Colonic mucosa (tissue), 4 donors: Measurements from ENCODE around the gene CD274. TPM values are rescaled to one million over a fixed set of nuclear protein-coding genes. Genes with fewer than 3 reads are reported as not detected.
A peak's percentile ranks its signal among the peaks of the same experiment; 100 is the strongest.
"Not testable (repeated sequence)": the region's sequence is repeated elsewhere in the genome, so short reads cannot be mapped to it uniquely, and the experiment has no call there.

Experiments
- DNase-seq: peaks from one replicate; pipeline ENCODE4 v3.0.0-alpha.2; 2020
- H3K27ac ChIP-seq: fragments of 200-600 bp; one replicate; pipeline ENCODE4 v1.8.0; 2021
- H3K27me3 ChIP-seq: fragments of 200-600 bp; one replicate; pipeline ENCODE4 v1.8.0; 2021
- H3K36me3 ChIP-seq: fragments of 200-600 bp; one replicate; pipeline ENCODE4 v1.8.0; 2021
- H3K4me1 ChIP-seq: fragments of 200-600 bp; one replicate; pipeline ENCODE4 v1.8.0; 2021; ENCODE audit warnings: mild to moderate bottlenecking
- H3K4me3 ChIP-seq: fragments of 200-600 bp; one replicate; pipeline ENCODE4 v1.8.0; 2021
- H3K9ac ChIP-seq, 2 donors: one replicate each; pipeline ENCODE4 v1.7.0; 2013; ENCODE audit warnings: control low read depth in 2 of 2, low read depth in 2 of 2, low read length in 2 of 2
- H3K9me3 ChIP-seq: fragments of 200-600 bp; one replicate; pipeline ENCODE4 v1.8.0; 2021
- CTCF ChIP-seq: fragments of 200-600 bp; IDR thresholded peaks from one replicate; pipeline ENCODE4 v1.8.0; 2022; ENCODE audit warnings: antibody characterized with exemption, mild to moderate bottlenecking
- intact Hi-C: fragments of 100-400 bp; cut with DNase I; formaldehyde crosslinking; loops from one replicate; pipeline ENCODE4 v1.14.1; 2022
- total RNA-seq, 2 donors: library from RNA; stranded (reverse); fragmentation: NEBNext Ultra II Directional in 1 of 2; extraction: Animal tissue kit (Norgen Biotek cat#: 25700) in 1 of 2; gene quantifications; one replicate each; pipeline ENCODE4 v1.2.1, GENCODE V29; 2021
- donor health status: healthy.
- donor health status: DM: no; HTN: no; CAD: no.
- donor health status: DM: no; HTN: no; CAD: no.

The CD274 gene
- total RNA-seq, 2 donors from 2014 or later, result 1.6 to 2.0 TPM

GRCh38 chr9:5441043-5441442 lies 9.3 kb upstream of the CD274 start:
- no peak for DNase-seq
- no peak for TF ChIP-seq CTCF
- Histone ChIP-seq H3K4me3 (no peak overlapping the region), H3K27me3 (no peaks in the 10 kb centered on the region), H3K27ac (no peak overlapping the region), H3K36me3 (no peaks in the 10 kb centered on the region), H3K4me1 (no peaks in the 10 kb centered on the region), H3K9me3 (no peaks in the 10 kb centered on the region), H3K9ac (no peak overlapping the region)
- intact Hi-C loops, result loop anchor here (10.0 kb wide), 1 partner anchor 686 kb away; no protein-coding TSS in a partner anchor

GRCh38 chr9:5442400-5443011 lies 7.8 kb upstream of the CD274 start:
- intact Hi-C loops, result loop anchor here (10.0 kb wide), 1 partner anchor 688 kb away; no protein-coding TSS in a partner anchor
- no peak overlapping the region for H3K9ac ChIP-seq
- H3K27ac ChIP-seq, result no peak overlapping the region
- H3K9me3 ChIP-seq, result no peaks in the 10 kb centered on the region
- no peak overlapping the region for H3K4me3 ChIP-seq
- H3K36me3 ChIP-seq, result no peaks in the 10 kb centered on the region
- peak; percentile 46 for TF ChIP-seq CTCF
- peak; percentile 43 for DNase-seq
- no peaks in the 10 kb centered on the region for H3K27me3 ChIP-seq
- no peaks in the 10 kb centered on the region for H3K4me1 ChIP-seq

GRCh38 chr9:5443850-5444249 lies 6.5 kb upstream of the CD274 start:
- Histone ChIP-seq H3K9me3 (no peaks in the 10 kb centered on the region), H3K27me3 (no peaks in the 10 kb centered on the region), H3K4me3 (no peak overlapping the region), H3K4me1 (no peaks in the 10 kb centered on the region), H3K36me3 (no peaks in the 10 kb centered on the region), H3K9ac (no peak overlapping the region), H3K27ac (no peak overlapping the region)
- intact Hi-C loops, result loop anchor here (10.0 kb wide), 1 partner anchor 689 kb away; no protein-coding TSS in a partner anchor
- TF ChIP-seq CTCF, result no peak
- no peak for DNase-seq

GRCh38 chr9:5445096-5445495 lies 5.2 kb upstream of the CD274 start:
- not testable (repeated sequence) for H3K27me3 ChIP-seq, H3K9me3 ChIP-seq, H3K36me3 ChIP-seq, H3K9ac ChIP-seq, DNase-seq, H3K4me1 ChIP-seq, H3K4me3 ChIP-seq, H3K27ac ChIP-seq
- intact Hi-C loops, result loop anchor here (10.0 kb wide), 1 partner anchor 690 kb away; no protein-coding TSS in a partner anchor

GRCh38 chr9:5445886-5446285 lies 4.5 kb upstream of the CD274 start:
- no peak overlapping the region for H3K4me3 ChIP-seq
- H3K9ac ChIP-seq, result no peak overlapping the region
- intact Hi-C loops, result loop anchor here (10.0 kb wide), 1 partner anchor 691 kb away; no protein-coding TSS in a partner anchor
- DNase-seq, result no peak
- no peak for TF ChIP-seq CTCF
- no peak overlapping the region for H3K27ac ChIP-seq
- H3K9me3 ChIP-seq, result no peaks in the 10 kb centered on the region
- no peaks in the 10 kb centered on the region for H3K27me3 ChIP-seq
- H3K36me3 ChIP-seq, result no peaks in the 10 kb centered on the region
- no peaks in the 10 kb centered on the region for H3K4me1 ChIP-seq

GRCh38 chr9:5446451-5447236 lies 3.7 kb upstream of the CD274 start:
- H3K36me3 ChIP-seq, result no peaks in the 10 kb centered on the region
- H3K9ac ChIP-seq, result no peak overlapping the region
- H3K9me3 ChIP-seq, result no peaks in the 10 kb centered on the region
- intact Hi-C loops, result loop anchor here (10.0 kb wide), 1 partner anchor 692 kb away; no protein-coding TSS in a partner anchor
- H3K4me3 ChIP-seq, result no peak overlapping the region
- DNase-seq, result no peak
- no peaks in the 10 kb centered on the region for H3K4me1 ChIP-seq
- no peaks in the 10 kb centered on the region for H3K27me3 ChIP-seq
- no peak overlapping the region for H3K27ac ChIP-seq
- no peak for TF ChIP-seq CTCF
